ENCODE results near the gene FAM124B. TPM values are rescaled to one million over a fixed set of nuclear protein-coding genes. Genes with fewer than 3 reads are reported as not detected.

Gene FAM124B
- total RNA-seq, 6 donors from 2014 or later, result 1.5 to 3.5 (median 2.1) TPM

GRCh38 chr2:224354632-224355211, 47.2 kb downstream of the FAM124B start:
- no peak for TF ChIP-seq EP300 (IDR thresholded peaks at IDR 0.05)
- TF ChIP-seq POLR2AphosphoS5 (IDR thresholded peaks at IDR 0.05), result no peak
- TF ChIP-seq CTCF (IDR thresholded peaks at IDR 0.05), result no peak
- TF ChIP-seq POLR2A (IDR thresholded peaks at IDR 0.05), result no peak
- WGBS, 2 donors, result 82 to 84% methylated on average over 13 of the region's 13 CpGs

DNA sequence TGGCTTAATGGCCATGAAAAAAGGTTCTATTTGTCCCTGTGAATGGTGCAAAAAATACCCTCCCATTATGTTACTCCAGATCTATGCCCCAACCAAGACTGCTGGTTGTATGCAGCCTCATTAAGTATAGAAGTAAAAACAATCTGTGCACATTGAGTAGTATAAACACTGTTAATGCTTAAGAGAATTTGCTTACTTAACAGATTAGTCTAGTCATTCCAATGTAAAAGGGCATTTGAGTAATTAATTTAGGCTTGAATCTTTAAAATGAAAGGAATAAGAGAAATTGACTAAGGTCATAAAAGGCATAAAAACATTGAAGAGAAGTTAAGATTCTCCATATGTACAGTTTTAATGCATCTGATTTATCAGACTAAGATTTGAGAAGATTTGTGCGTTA, 51.2 kb downstream of the FAM124B start:
- 95 to 96% methylated on average over 1 of the region's 1 CpG for WGBS, 2 donors
- ATAC-seq (ENCODE audit: low FRiP score in 2 of 2) (no peak), DNase-seq (no peak)
- Histone ChIP-seq H3K27me3 (no peaks in the 10 kb centered on the region), H3K4me1 (no peaks in the 10 kb centered on the region), H3K36me3 (no peaks in the 10 kb centered on the region), H3K27ac (no peak overlapping the region), H3K4me3 (no peak overlapping the region), H3K9me3 (no peaks in the 10 kb centered on the region)
- no peak for TF ChIP-seq EP300 (IDR thresholded peaks at IDR 0.05)
- TF ChIP-seq POLR2A (IDR thresholded peaks at IDR 0.05), result no peak
- TF ChIP-seq CTCF (IDR thresholded peaks at IDR 0.05), result no peak
- no peak for TF ChIP-seq POLR2AphosphoS5 (IDR thresholded peaks at IDR 0.05)

More at GRCh38 chr2:224354632-224355211, 47.2 kb downstream of the FAM124B start:
- Histone ChIP-seq H3K36me3 (no peaks in the 10 kb centered on the region), H3K27ac (no peak overlapping the region), H3K4me1 (no peaks in the 10 kb centered on the region), H3K9me3 (no peaks in the 10 kb centered on the region), H3K4me3 (no peak overlapping the region), H3K27me3 (no peaks in the 10 kb centered on the region)
- ATAC-seq (ENCODE audit: low FRiP score in 2 of 2) (no peak), DNase-seq (peak in 1 of 2 donors; percentile 45)

GRCh38 chr2:224349396-224349795, 52.5 kb downstream of the FAM124B start:
- H3K27ac ChIP-seq, result no peak overlapping the region
- no peak for DNase-seq

DNA sequence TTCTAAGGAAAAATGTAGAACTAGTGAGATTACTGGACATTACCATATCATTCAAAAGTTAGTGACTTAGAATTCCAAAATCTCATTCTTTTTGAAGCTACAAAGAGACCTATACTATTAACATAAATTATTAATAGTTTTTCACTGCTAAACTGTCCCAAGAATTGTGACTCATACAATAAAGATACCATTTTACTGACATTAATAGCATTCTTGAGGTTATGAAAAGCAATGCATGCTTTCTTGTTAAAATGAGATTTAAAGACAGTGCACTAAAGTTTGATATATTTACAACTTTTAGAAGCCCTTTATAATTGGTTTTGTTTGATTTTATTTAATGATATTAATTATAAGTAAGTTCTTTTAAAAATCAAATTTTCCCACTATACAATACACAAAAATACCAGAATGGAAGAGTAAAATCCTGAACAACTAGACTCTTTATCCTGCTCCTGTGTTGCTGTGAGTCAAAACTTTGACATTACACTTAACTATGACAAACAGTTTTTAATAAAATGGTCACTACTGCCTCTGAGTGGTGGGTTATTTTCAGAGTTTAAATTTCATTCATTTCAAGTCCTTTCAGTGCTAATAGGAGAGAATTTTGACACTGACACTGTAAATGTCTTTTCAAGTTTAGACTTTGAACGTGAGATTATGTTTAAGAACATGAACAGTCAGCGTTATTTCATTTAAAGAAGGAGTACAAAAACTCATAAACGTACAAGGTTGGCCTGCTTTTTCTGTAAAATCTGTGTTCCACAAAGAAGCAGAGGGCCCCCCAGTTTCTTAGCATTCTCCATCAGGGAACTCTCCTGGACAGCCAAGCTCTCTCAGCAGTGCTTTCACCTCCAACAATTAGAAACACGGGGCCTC, 54.5 kb downstream of the FAM124B start:
- Histone ChIP-seq H3K4me3 (no peak overlapping the region), H3K27ac (no peak overlapping the region), H3K9me3 (no peaks in the 10 kb centered on the region), H3K36me3 (no peaks in the 10 kb centered on the region), H3K4me1 (no peaks in the 10 kb centered on the region), H3K27me3 (no peaks in the 10 kb centered on the region)
- no peak for TF ChIP-seq POLR2AphosphoS5 (IDR thresholded peaks at IDR 0.05)
- TF ChIP-seq CTCF (IDR thresholded peaks at IDR 0.05), result no peak
- ATAC-seq (ENCODE audit: low FRiP score in 2 of 2) (no peak), DNase-seq (no peak)
- 85 to 90% methylated on average over 4 of the region's 4 CpGs for WGBS, 2 donors

More at GRCh38 chr2:224349396-224349795, 52.5 kb downstream of the FAM124B start:
- Histone ChIP-seq H3K4me3 (no peak overlapping the region), H3K27me3 (no peaks in the 10 kb centered on the region), H3K9me3 (no peaks in the 10 kb centered on the region), H3K36me3 (no peaks in the 10 kb centered on the region), H3K4me1 (no peaks in the 10 kb centered on the region)
- ATAC-seq (ENCODE audit: low FRiP score in 2 of 2), result no peak
- TF ChIP-seq EP300 (IDR thresholded peaks at IDR 0.05), result no peak
- TF ChIP-seq CTCF (IDR thresholded peaks at IDR 0.05), result no peak
- TF ChIP-seq POLR2A (IDR thresholded peaks at IDR 0.05), result no peak
- no peak for TF ChIP-seq POLR2AphosphoS5 (IDR thresholded peaks at IDR 0.05)
